ENCODE data around the gene ANGPTL7. TPM values are rescaled to one million over a fixed set of nuclear protein-coding genes. Genes with fewer than 3 reads are reported as not detected.
A peak's percentile ranks its signal among the peaks of the same experiment; 100 is the strongest.

The ANGPTL7 gene
- total RNA-seq, 2 experiments from 2014 or later = not detected

DNA sequence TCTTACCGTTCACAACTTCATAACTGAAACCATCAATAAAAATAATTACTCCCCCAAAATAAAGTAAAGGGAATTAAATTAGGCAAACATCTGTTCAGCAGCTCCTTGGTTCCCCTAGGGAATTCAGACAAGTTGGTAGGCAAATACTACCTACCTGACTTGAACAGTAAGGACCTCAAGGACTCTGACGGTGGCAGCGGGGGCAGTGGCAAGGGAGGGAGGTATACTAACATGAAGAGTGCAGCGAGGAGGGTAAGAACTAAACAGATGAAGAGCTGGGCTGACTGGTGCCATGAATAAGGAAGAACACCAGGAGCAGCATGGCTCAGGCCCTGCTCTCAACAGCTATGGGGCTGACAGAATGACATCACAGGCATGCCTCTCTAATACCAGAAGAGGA, 40.0 kb downstream of the ANGPTL7 start:
- CTCF ChIA-PET = interaction anchor here (1.0 to 5.2 kb wide), 2 partner anchors 13 to 192 kb away, joined by 3 to 15 read pairs; no protein-coding TSS in a partner anchor
- Mint-ChIP-seq H3K27ac (peak overlapping the region; percentile 2), H3K4me1 (peaks cover 20% of the 10 kb centered on the region), H3K36me3 (peaks cover 59% of the 10 kb centered on the region), H3K27me3 (no peaks in the 10 kb centered on the region), H3K9me3 (ENCODE audit: low read depth) (no peaks in the 10 kb centered on the region), H3K4me3 (no peak overlapping the region)
- DNase-seq (no peak), ATAC-seq (no peak)

DNA sequence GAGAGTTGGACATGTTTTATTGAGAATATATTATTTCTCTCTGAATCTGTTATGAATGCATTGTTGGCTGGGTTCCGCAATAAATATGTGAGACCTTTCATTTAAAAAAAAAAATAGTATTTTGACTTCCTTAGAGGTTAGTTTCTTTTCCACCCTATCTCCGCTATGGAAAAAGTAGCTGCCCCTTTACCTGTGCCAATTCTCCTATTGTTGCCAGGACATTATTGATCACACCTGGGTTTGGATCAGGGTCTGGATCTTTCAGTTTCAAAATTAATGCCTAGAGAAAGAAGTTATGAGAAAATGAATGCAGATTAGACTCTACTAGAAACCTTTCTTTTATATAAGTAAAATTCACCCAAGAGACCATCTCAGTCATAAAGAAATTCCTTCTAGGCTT, 44.1 kb downstream of the ANGPTL7 start:
- Mint-ChIP-seq H3K9me3 (ENCODE audit: low read depth) (no peaks in the 10 kb centered on the region), H3K27me3 (no peaks in the 10 kb centered on the region), H3K27ac (no peak overlapping the region), H3K36me3 (peaks cover 57% of the 10 kb centered on the region), H3K4me1 (peaks cover 13% of the 10 kb centered on the region), H3K4me3 (no peak overlapping the region)
- DNase-seq (no peak), ATAC-seq (no peak)
- CTCF ChIA-PET = interaction anchor here (1.4 kb wide), 1 partner anchor 16 kb away, joined by 4 read pairs; no protein-coding TSS in a partner anchor

DNA sequence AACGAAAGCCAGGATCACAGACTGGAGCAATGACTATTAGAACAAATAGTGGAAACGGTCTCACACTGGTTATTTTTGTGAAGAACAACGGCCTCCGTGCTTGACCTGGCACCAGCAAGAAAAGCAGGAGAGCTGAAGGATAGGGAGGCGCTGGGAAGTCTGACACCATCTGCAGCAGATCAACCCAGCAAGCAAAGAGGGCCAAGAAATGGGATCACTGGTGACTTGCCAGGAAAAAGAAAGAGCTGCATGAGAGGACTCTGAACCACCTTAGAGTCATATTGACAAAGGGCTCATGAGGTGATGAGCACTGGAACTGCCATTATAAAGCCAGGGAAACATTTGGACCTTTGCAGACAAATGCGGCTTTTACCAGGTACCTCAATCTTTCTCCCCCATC, 48.2 kb downstream of the ANGPTL7 start:
- no peak overlapping the region for H3K4me3 Mint-ChIP-seq
- ATAC-seq (no peak), DNase-seq (no peak)
- no peaks in the 10 kb centered on the region for H3K9me3 Mint-ChIP-seq (ENCODE audit: low read depth)
- peaks cover 50% of the 10 kb centered on the region for H3K36me3 Mint-ChIP-seq
- CTCF ChIA-PET = interaction anchor here (0.6 to 1.2 kb wide), 3 partner anchors 9 to 313 kb away, joined by 3 read pairs; no protein-coding TSS in a partner anchor
- H3K27me3 Mint-ChIP-seq = no peaks in the 10 kb centered on the region
- H3K27ac Mint-ChIP-seq = peak overlapping the region; percentile 8
- H3K4me1 Mint-ChIP-seq = peaks cover 10% of the 10 kb centered on the region

DNA sequence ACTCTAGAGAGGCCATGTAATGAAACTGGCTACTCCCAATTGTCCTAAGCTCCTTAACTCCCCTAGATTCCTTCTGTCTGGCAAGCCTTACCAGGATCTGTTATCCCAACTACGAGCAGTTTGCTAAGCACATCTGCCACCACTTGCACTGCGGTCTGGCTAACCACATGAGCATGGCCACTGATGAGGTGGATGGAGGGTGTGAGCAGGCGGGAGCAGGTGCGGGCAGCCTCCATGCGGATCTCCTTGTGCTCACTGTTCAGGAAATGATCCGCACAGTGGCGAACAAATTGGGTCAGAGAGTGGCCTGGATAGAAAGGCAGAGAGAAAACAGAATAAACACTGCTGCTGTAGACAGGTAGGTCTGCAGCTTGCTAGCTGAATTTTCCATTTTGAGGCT, 49.2 kb downstream of the ANGPTL7 start:
- no peaks in the 10 kb centered on the region for H3K27me3 Mint-ChIP-seq
- H3K4me3 Mint-ChIP-seq = no peak overlapping the region
- DNase-seq = no peak
- H3K27ac Mint-ChIP-seq = no peak overlapping the region
- H3K9me3 Mint-ChIP-seq (ENCODE audit: low read depth) = no peaks in the 10 kb centered on the region
- H3K4me1 Mint-ChIP-seq = peaks cover 10% of the 10 kb centered on the region
- ATAC-seq = no peak
- peaks cover 51% of the 10 kb centered on the region for H3K36me3 Mint-ChIP-seq
- CTCF ChIA-PET = interaction anchor here (0.7 to 4.8 kb wide), 3 partner anchors 14 to 185 kb away, joined by 3 to 48 read pairs (median 3); no protein-coding TSS in a partner anchor

DNA sequence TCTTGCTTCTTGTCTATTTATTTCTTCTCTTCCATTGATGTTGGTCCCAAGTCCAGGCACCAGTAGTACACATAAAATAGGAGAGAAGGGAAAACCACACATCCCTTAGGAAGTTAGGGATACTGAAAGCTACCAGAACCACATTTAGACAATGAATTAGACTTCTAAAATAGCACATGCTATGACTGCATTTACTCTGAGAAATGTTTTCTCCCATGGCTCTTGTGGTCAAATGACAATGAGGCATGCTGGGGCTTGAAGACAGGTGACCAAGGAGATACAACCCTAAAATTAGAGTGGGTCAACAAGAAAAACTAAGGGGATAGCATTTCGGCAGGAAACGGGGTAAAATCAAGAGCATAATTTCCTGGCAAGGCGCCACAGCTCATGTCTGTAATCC, 56.1 kb downstream of the ANGPTL7 start:
- Mint-ChIP-seq H3K9me3 (ENCODE audit: low read depth) (no peaks in the 10 kb centered on the region), H3K27me3 (no peaks in the 10 kb centered on the region), H3K36me3 (peaks cover 24% of the 10 kb centered on the region), H3K4me3 (no peak overlapping the region), H3K4me1 (peaks cover 3% of the 10 kb centered on the region), H3K27ac (no peak overlapping the region)
- no peak for DNase-seq
- no peak for ATAC-seq
- CTCF ChIA-PET = interaction anchor here (1.1 to 1.3 kb wide), 2 partner anchors 119 to 208 kb away, joined by 3 read pairs; no protein-coding TSS in a partner anchor

Other genes with a start within 250 kb of the ANGPTL7 start
- 100 to 1,000 TPM; 175 to 184 TPM for gene TARDBP, start 176.7 kb upstream of the ANGPTL7 start, total RNA-seq
- not detected for gene MASP2, start 142.1 kb upstream of the ANGPTL7 start, total RNA-seq
- 100 to 1,000 TPM; 136 to 150 TPM for gene SRM, start 129.3 kb upstream of the ANGPTL7 start, total RNA-seq
- gene EXOSC10, start 89.5 kb upstream of the ANGPTL7 start, total RNA-seq = 100 to 1,000 TPM; 103 to 104 TPM
- gene MTOR, start 73.2 kb downstream of the ANGPTL7 start, total RNA-seq = 10 to 100 TPM; 50.1 to 52.0 TPM
- gene UBIAD1, start 83.8 kb downstream of the ANGPTL7 start, total RNA-seq = 10 to 100 TPM; 21.9 to 25.9 TPM